GM18499 (cell line): ENCODE results near the gene TNFSF13.

ENCODE experiments used
- ATAC-seq: cut with Tn5 transposase; IDR thresholded peaks from one replicate; pipeline ENCODE4 v1.9.1; 2021; ENCODE audit warnings: moderate number of reproducible peaks; ENCODE audit not compliant: insufficient read depth, unreplicated experiment

TNFSF13 gene

DNA sequence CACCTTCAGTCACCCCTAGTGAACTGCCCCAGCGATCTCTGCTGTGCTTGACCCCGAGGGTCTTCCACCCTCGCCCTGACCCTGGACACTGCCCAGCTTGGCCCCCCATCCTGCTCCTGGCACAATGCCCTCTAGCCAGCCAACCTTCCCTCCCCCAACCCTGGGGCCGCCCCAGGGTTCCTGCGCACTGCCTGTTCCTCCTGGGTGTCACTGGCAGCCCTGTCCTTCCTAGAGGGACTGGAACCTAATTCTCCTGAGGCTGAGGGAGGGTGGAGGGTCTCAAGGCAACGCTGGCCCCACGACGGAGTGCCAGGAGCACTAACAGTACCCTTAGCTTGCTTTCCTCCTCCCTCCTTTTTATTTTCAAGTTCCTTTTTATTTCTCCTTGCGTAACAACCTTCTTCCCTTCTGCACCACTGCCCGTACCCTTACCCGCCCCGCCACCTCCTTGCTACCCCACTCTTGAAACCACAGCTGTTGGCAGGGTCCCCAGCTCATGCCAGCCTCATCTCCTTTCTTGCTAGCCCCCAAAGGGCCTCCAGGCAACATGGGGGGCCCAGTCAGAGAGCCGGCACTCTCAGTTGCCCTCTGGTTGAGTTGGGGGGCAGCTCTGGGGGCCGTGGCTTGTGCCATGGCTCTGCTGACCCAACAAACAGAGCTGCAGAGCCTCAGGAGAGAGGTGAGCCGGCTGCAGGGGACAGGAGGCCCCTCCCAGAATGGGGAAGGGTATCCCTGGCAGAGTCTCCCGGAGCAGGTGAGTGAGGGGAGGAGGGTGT, at the start of gene TNFSF13:
TNFSF13 (plus strand) TSS at position 207 of the 776 bp plus-strand sequence; CDS start at position 497, 290 bp downstream.
- ATAC-seq, result no peak

GRCh38 chr17:7508846-7509245, 49.7 kb upstream of the TNFSF13 start:
- ATAC-seq, result no peak

- no peak for ATAC-seq
Measured at GRCh38 chr17:7509937-7510336, 48.6 kb upstream of the TNFSF13 start.

GRCh38 chr17:7511108-7511507, 47.4 kb upstream of the TNFSF13 start:
- no peak for ATAC-seq

- no peak for ATAC-seq
Measured at GRCh38 chr17:7512105-7512504, 46.4 kb upstream of the TNFSF13 start.

- no peak for ATAC-seq
Measured at GRCh38 chr17:7512824-7513540, 45.6 kb upstream of the TNFSF13 start.

DNA sequence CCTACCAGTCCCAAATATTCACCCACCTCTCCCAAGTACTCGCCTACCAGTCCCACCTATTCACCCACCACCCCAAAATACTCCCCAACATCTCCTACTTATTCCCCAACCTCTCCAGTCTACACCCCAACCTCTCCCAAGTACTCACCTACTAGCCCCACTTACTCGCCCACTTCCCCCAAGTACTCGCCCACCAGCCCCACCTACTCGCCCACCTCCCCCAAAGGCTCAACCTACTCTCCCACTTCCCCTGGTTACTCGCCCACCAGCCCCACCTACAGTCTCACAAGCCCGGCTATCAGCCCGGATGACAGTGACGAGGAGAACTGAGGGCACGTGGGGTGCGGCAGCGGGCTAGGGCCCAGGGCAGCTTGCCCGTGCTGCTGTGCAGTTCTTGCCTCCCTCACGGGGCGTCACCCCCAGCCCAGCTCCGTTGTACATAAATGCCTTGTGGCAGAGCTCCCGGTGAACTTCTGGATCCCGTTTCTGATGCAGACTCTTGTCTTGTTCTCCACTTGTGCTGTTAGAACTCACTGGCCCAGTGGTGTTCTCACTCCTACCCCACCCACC, 44.6 kb upstream of the TNFSF13 start:
- ATAC-seq, result no peak

- no peak for ATAC-seq
Measured at GRCh38 chr17:7515911-7516610, 42.5 kb upstream of the TNFSF13 start.

GRCh38 chr17:7523033-7523432, 35.5 kb upstream of the TNFSF13 start:
- ATAC-seq, result no peak

- no peak for ATAC-seq
Measured at GRCh38 chr17:7528842-7529241, 29.7 kb upstream of the TNFSF13 start.

DNA sequence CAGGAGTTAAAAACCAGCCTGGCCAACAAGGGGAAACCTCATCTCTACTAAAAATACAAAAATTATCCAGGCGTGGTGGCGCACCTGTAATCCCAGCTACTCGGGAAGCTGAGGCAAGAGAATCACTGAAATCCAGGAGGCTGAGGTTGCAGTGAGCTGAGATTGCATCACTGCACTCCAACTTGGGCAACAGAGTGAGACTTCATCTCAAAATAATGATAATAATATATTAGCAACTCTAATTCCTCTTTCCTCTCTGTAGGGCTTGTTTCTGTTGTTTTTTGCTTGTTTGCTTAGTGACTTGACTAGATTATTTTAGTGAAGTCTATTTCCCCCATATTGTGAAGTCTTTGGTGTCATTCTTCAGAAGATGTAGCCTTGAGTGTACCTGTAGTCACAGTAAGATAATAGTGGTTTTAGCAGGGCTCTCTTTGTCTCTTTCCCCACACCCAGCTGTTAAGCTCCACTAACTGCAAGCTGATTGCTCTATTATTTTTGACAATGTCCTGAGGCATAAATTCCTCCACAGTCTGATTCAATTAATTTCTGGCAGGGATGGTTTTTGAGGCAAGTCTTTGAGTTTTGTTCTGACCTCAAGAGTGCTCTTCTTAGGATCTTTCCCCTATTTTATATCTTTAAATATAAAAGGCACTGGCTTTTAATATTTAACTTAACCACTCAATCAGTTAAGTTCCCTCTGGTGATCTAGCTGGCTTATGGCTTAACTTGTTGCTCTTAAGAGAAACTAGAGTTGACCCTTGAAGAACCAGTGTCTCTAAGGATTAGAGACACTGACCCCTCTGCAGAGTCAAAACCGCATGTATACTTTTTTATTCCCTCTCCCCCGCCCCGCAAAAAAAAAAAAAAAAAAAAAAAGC, 28.3 kb upstream of the TNFSF13 start:
- ATAC-seq, result no peak

DNA sequence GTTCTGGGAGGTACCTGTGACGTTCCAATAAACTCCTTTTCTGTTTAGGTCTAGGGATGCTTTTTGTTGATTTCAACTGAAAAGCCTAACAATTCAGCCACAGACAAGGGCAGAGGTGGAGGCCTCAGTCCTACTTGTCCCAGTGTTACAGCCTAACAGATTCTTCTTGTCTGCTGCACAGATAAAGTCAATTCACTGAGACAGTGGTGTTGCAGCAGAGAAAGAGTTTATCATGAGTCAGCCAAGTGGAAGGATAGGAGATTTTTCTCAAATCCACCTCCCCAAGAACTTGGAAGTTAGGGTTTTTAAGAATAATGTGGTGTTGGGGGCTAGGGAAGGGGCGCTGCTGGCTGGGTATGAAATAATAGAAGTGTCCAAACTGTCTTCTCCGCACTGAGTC, 20.5 kb upstream of the TNFSF13 start:
- ATAC-seq, result no peak

DNA sequence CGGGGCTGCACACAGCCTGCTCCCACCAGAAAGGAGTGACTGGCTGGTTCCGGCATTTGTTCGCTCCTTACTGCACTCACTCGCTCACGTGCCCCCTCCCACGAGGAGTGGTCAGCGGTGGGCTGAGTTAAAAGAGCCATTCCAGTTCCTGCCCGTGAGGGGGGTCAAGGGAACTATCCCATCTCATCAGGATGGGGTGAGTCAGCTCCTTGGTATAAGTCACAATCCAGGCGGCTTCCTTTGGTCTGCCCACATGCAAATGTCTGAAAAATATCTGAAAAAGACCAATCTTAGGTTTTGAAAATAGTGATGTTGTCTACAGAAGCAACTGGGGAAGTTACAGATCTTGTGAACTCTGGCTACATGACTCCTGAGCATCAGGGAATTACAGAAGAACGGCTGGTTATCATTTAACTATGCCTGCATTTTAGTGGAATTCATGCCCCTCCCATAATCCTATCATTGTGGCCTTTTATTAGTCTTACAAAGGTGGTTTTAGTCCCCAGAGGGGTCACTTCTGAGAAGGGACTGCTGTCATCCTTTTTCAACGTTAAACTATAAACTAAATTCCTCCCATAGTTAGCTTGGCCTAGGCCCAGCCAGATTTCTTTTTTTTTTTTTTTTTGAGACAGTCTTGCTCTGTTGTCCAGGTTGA, 19.5 kb upstream of the TNFSF13 start:
- no peak for ATAC-seq

DNA sequence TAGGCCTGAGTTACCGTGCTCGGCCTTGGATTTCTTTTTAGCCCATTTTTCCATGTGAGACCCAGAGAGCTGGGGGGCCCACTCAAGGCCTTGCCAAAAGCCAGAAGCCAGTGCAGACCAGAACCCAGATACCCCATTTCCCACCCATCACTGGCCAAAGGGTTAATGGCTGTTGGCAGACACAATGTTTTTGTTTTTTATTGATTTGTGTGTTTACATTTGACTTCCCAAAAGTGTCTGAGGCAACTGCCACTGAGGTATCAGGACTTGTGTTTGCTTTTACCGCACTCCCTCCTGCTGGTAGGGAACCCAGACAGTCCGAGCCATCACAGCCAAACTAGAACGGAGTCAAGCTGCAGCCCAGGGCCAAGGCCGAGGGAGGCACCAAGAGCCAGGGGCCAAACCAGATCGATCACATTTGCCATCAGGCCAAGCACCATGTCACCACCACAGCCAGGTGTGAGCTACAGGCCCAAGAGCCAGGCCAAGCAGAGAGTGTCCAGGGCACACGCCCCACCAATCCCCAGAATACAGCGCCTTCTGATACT, 17.4 kb upstream of the TNFSF13 start:
- no peak for ATAC-seq

- no peak for ATAC-seq
Measured at GRCh38 chr17:7544911-7545310, 13.6 kb upstream of the TNFSF13 start.

- no peak for ATAC-seq
Measured at GRCh38 chr17:7548585-7549400, 9.8 kb upstream of the TNFSF13 start, which contains the start of gene TNFSF12. Gene TNFSF12 (plus strand): TSS chr17:7549058. CDS start chr17:7549154, 96 bp downstream.

GRCh38 chr17:7549401-7550055, 9.0 kb upstream of the TNFSF13 start:
- ATAC-seq, result no peak

- ATAC-seq, result no peak
Measured at GRCh38 chr17:7550344-7550743, 8.2 kb upstream of the TNFSF13 start.
